ENCODE data around the gene GPR3.

GPR3 gene

GRCh38 chr1:27368869-27369582 is 23.4 kb upstream of the GPR3 start:
- TF ChIP-seq, protein P1, sequence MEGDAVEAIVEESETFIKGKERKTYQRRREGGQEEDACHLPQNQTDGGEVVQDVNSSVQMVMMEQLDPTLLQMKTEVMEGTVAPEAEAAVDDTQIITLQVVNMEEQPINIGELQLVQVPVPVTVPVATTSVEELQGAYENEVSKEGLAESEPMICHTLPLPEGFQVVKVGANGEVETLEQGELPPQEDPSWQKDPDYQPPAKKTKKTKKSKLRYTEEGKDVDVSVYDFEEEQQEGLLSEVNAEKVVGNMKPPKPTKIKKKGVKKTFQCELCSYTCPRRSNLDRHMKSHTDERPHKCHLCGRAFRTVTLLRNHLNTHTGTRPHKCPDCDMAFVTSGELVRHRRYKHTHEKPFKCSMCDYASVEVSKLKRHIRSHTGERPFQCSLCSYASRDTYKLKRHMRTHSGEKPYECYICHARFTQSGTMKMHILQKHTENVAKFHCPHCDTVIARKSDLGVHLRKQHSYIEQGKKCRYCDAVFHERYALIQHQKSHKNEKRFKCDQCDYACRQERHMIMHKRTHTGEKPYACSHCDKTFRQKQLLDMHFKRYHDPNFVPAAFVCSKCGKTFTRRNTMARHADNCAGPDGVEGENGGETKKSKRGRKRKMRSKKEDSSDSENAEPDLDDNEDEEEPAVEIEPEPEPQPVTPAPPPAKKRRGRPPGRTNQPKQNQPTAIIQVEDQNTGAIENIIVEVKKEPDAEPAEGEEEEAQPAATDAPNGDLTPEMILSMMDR (conservative IDR thresholded peaks at IDR 0.05; ENCODE audit: low read length) = no peak; the same call in 1 of the 2 replicates
- no peak for TF ChIP-seq EZH2phosphoT487 (IDR thresholded peaks at IDR 0.05; ENCODE audit: borderline replicate concordance)
- Histone ChIP-seq H3K9me3 (ENCODE audit: insufficient read depth, low read depth, low read length) (no peaks in the 10 kb centered on the region), H3K4me3 (ENCODE audit: low read length, poor library complexity, severe bottlenecking) (no peak overlapping the region), H3F3A (ENCODE audit: low read depth) (no peaks in the 10 kb centered on the region), H3K9me2 (replicated peaks; ENCODE audit: low read depth, low read length) (no peaks in the 10 kb centered on the region), H3K4me1 (ENCODE audit: insufficient read depth, low read length, poor library complexity, severe bottlenecking) (peaks cover 26% of the 10 kb centered on the region), H3K36me3 (ENCODE audit: insufficient read depth, low read length) (no peaks in the 10 kb centered on the region), H3K79me2 (ENCODE audit: insufficient read depth, low read length) (no peaks in the 10 kb centered on the region), H2AFZ (ENCODE audit: low read length) (no peak overlapping the region), H4K20me1 (ENCODE audit: insufficient read depth, low read length, poor library complexity, severe bottlenecking) (no peaks in the 10 kb centered on the region), H3K9ac (ENCODE audit: low read depth, low read length, poor library complexity, severe bottlenecking) (no peak overlapping the region), H3K4me2 (ENCODE audit: low read depth, low read length, poor library complexity, severe bottlenecking) (no peak overlapping the region), H3K27me3 (ENCODE audit: insufficient read depth, low read length, poor library complexity, severe bottlenecking) (no peaks in the 10 kb centered on the region)

- H3K36me3 ChIP-seq (ENCODE audit: insufficient read depth, low read length) = no peaks in the 10 kb centered on the region
- H3K79me2 ChIP-seq (ENCODE audit: insufficient read depth, low read length) = no peaks in the 10 kb centered on the region
- no peaks in the 10 kb centered on the region for H3K27me3 ChIP-seq (ENCODE audit: insufficient read depth, low read length, poor library complexity, severe bottlenecking)
- peaks cover 6% of the 10 kb centered on the region for H3K4me1 ChIP-seq (ENCODE audit: insufficient read depth, low read length, poor library complexity, severe bottlenecking)
- TF ChIP-seq EZH2phosphoT487 (IDR thresholded peaks at IDR 0.05; ENCODE audit: borderline replicate concordance) = no peak
- TF ChIP-seq, protein P1 (conservative IDR thresholded peaks at IDR 0.05; ENCODE audit: low read length) = no peak
- no peaks in the 10 kb centered on the region for H4K20me1 ChIP-seq (ENCODE audit: insufficient read depth, low read length, poor library complexity, severe bottlenecking)
- no peak overlapping the region for H3K4me3 ChIP-seq (ENCODE audit: low read length, poor library complexity, severe bottlenecking)
- no peak overlapping the region for H3K4me2 ChIP-seq (ENCODE audit: low read depth, low read length, poor library complexity, severe bottlenecking)
- no peaks in the 10 kb centered on the region for H3K9me3 ChIP-seq (ENCODE audit: insufficient read depth, low read depth, low read length)
- H3K9ac ChIP-seq (ENCODE audit: low read depth, low read length, poor library complexity, severe bottlenecking) = no peak overlapping the region
- no peak overlapping the region for H2AFZ ChIP-seq (ENCODE audit: low read length)
- H3F3A ChIP-seq (ENCODE audit: low read depth) = no peaks in the 10 kb centered on the region
- no peaks in the 10 kb centered on the region for H3K9me2 ChIP-seq (replicated peaks; ENCODE audit: low read depth, low read length)
Measured at GRCh38 chr1:27372022-27372807, 20.2 kb upstream of the GPR3 start.

- Histone ChIP-seq H3K36me3 (ENCODE audit: insufficient read depth, low read length) (no peaks in the 10 kb centered on the region), H3K4me2 (ENCODE audit: low read depth, low read length, poor library complexity, severe bottlenecking) (no peak overlapping the region), H2AFZ (ENCODE audit: low read length) (no peak overlapping the region), H3K4me3 (ENCODE audit: low read length, poor library complexity, severe bottlenecking) (no peak overlapping the region), H3K9ac (ENCODE audit: low read depth, low read length, poor library complexity, severe bottlenecking) (no peak overlapping the region), H4K20me1 (ENCODE audit: insufficient read depth, low read length, poor library complexity, severe bottlenecking) (no peaks in the 10 kb centered on the region), H3K9me2 (replicated peaks; ENCODE audit: low read depth, low read length) (no peaks in the 10 kb centered on the region), H3K9me3 (ENCODE audit: insufficient read depth, low read depth, low read length) (no peaks in the 10 kb centered on the region), H3K27me3 (ENCODE audit: insufficient read depth, low read length, poor library complexity, severe bottlenecking) (no peaks in the 10 kb centered on the region), H3K4me1 (ENCODE audit: insufficient read depth, low read length, poor library complexity, severe bottlenecking) (no peaks in the 10 kb centered on the region), H3F3A (ENCODE audit: low read depth) (no peaks in the 10 kb centered on the region), H3K79me2 (ENCODE audit: insufficient read depth, low read length) (no peaks in the 10 kb centered on the region)
- TF ChIP-seq, protein P1 (conservative IDR thresholded peaks at IDR 0.05; ENCODE audit: low read length) = peak; percentile 53
- no peak for TF ChIP-seq EZH2phosphoT487 (IDR thresholded peaks at IDR 0.05; ENCODE audit: borderline replicate concordance)
Measured at GRCh38 chr1:27372808-27373690, 19.4 kb upstream of the GPR3 start.
